Measurements from ENCODE around the gene MAN1C1. TPM values are rescaled to one million over a fixed set of nuclear protein-coding genes. Genes with fewer than 3 reads are reported as not detected.

Gene MAN1C1
- total and polyA plus RNA-seq, 7 donors, result 0.69 to 32.1 (median 12.8) TPM

DNA sequence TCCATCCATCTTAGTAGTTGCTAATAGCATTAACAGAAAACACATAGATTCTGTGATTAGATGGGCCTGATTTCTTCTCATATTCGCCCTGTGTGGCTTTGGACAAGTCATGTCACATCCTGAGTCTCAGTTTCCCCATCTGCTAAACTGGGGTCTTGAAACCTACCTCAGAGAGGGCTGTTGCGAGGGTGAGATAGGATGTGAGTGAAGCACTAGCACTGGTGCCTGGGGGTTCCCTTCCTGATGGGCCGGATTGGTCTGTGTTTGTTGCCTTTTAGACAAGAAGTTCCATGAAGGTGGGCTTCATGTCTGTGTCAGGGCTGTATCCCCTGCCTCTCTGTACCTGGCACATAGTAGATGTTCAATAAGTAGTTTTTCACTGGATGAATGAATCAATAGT lies 3.5 kb upstream of the MAN1C1 start:
- 88 to 93% methylated on average over 3 of the region's 3 CpGs for WGBS, 2 donors
- no peaks in the 10 kb centered on the region for H3K9me3 ChIP-seq
- no peak overlapping the region for H3K27ac ChIP-seq
- no peaks in the 10 kb centered on the region for H3K27me3 ChIP-seq
- intact Hi-C loops (cut with DNase I), result no loop called here
- no peaks in the 10 kb centered on the region for H3K36me3 ChIP-seq
- no peak for DNase-seq
- TF ChIP-seq POLR2A (IDR thresholded peaks at IDR 0.05), result no peak
- TF ChIP-seq, protein P1, sequence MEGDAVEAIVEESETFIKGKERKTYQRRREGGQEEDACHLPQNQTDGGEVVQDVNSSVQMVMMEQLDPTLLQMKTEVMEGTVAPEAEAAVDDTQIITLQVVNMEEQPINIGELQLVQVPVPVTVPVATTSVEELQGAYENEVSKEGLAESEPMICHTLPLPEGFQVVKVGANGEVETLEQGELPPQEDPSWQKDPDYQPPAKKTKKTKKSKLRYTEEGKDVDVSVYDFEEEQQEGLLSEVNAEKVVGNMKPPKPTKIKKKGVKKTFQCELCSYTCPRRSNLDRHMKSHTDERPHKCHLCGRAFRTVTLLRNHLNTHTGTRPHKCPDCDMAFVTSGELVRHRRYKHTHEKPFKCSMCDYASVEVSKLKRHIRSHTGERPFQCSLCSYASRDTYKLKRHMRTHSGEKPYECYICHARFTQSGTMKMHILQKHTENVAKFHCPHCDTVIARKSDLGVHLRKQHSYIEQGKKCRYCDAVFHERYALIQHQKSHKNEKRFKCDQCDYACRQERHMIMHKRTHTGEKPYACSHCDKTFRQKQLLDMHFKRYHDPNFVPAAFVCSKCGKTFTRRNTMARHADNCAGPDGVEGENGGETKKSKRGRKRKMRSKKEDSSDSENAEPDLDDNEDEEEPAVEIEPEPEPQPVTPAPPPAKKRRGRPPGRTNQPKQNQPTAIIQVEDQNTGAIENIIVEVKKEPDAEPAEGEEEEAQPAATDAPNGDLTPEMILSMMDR (IDR thresholded peaks at IDR 0.05), result no peak
- no peak for TF ChIP-seq POLR2AphosphoS5 (IDR thresholded peaks at IDR 0.05)
- no peak for TF ChIP-seq EP300 (IDR thresholded peaks at IDR 0.05)
- no peak overlapping the region for H3K4me3 ChIP-seq
- peaks cover 0 to 48% (median 36%) of the 10 kb centered on the region in 4 donors for H3K4me1 ChIP-seq

DNA sequence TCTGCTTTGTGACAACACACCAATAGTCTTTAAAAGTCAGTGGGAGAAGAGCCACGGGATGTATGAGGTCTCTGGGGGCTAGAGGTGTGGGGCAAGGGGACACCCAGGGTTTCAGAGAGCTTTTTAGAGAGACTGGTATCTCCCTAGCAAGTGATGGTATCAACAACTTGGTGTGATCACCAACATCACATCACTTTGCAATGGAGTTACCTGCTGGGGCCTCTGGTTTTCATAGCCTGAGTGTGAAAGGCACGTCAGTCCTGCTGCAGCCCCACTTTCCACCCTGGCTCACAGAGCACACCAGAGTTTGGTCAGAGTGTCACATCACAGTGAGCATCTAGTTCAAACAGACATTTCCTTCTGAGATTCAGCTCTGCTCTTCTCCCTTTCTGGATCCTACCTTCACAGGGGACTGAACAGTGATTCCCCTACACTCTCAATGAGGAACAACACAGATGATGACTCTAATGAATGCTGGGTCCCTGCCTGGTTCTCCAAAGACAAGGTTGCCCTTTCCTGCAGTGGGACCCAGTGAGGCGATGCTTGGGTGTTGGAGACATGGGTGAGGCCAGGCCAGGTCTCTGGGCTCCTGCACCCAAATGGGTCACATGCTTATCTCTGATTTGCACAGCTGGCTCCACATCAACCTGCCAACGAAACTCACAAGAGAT lies 2.0 kb upstream of the MAN1C1 start:
- H3K4me3 ChIP-seq, result no peak overlapping the region
- H3K36me3 ChIP-seq, result no peaks in the 10 kb centered on the region
- no peak for DNase-seq
- H3K27ac ChIP-seq, result peak overlapping the region in 3 of 4 donors; percentile 88 to 94 (median 89)
- no peaks in the 10 kb centered on the region for H3K27me3 ChIP-seq
- peaks cover 0 to 51% (median 46%) of the 10 kb centered on the region in 4 donors for H3K4me1 ChIP-seq
- 53 to 62% methylated on average over 4 of the region's 4 CpGs for WGBS, 2 donors
- TF ChIP-seq POLR2AphosphoS5 (IDR thresholded peaks at IDR 0.05), result no peak
- TF ChIP-seq, protein P1 (IDR thresholded peaks at IDR 0.05), result no peak
- no peak for TF ChIP-seq POLR2A (IDR thresholded peaks at IDR 0.05)
- TF ChIP-seq EP300 (IDR thresholded peaks at IDR 0.05), result no peak
- intact Hi-C loops (cut with DNase I), result loop anchor here (5.0 kb wide), 1 partner anchor 383 kb away; the partner anchor contains the start of gene PAFAH2
- H3K9me3 ChIP-seq, result no peaks in the 10 kb centered on the region

DNA sequence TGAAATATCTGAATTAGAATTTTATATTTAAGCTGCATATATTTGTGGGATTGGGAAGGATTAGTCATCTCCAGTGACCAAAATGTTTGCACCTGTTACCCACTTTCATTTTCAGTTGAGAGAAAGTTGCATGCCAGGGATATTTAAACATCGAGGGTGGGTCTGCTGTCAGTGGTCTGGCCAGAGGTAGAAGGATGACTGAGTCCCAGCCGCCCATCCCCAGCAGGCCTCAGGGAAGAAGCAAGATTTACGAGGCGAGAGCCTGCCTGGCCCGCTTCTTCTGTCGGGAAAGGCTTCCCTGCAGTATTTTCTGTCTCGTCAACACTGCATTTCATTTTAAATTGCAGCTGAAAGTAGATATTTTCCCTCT lies 1.4 kb upstream of the MAN1C1 start:
- TF ChIP-seq, protein P1 (IDR thresholded peaks at IDR 0.05), result no peak
- TF ChIP-seq POLR2A (IDR thresholded peaks at IDR 0.05) (no peak), POLR2AphosphoS5 (IDR thresholded peaks at IDR 0.05) (no peak), EP300 (IDR thresholded peaks at IDR 0.05) (no peak)
- Histone ChIP-seq H3K27ac (peak overlapping the region in 3 of 4 donors; percentile 88 to 94 (median 89)), H3K27me3 (no peaks in the 10 kb centered on the region), H3K9me3 (no peaks in the 10 kb centered on the region), H3K36me3 (no peaks in the 10 kb centered on the region), H3K4me3 (no peak overlapping the region), H3K4me1 (peaks cover 0 to 51% (median 46%) of the 10 kb centered on the region in 4 donors)
- no peak for DNase-seq
- intact Hi-C loops (cut with DNase I), result loop anchor here (5.0 kb wide), 1 partner anchor 382 kb away; the partner anchor contains the start of gene PAFAH2
- 21 to 58% methylated on average over 7 of the region's 7 CpGs for WGBS, 2 donors

DNA sequence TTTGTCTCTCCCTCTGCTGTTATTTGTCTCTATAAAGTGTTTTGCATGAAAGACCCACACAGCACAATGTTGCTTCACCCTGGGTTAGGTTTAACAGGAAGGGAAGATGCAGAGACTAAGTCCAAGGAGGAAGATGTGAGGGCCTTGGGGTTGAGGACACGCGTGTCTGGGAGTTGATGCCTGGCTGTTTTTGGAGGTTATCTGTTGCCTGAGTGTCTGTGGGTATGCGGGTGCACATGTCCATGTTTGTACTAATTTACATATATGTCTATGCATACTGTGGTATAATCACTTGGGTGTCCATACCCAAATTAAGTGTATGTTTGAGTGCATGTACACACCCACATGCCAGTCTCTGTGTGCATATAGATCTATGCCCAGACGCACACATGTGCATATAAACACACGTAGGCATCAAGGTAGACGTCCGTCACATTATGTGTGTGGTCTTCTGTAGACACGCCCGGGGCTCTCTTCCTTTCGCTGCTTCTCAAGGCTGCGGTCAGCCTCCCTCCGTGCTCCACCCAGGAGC lies 962 bp upstream of the MAN1C1 start:
- Histone ChIP-seq H3K4me3 (peak overlapping the region; percentile 44 to 98 (median 68)), H3K4me1 (peaks cover 0 to 51% (median 45%) of the 10 kb centered on the region in 4 donors), H3K9me3 (no peaks in the 10 kb centered on the region), H3K27ac (peak overlapping the region; percentile 88 to 94 (median 89)), H3K27me3 (no peaks in the 10 kb centered on the region), H3K36me3 (no peaks in the 10 kb centered on the region)
- TF ChIP-seq, protein P1 (IDR thresholded peaks at IDR 0.05), result no peak
- TF ChIP-seq EP300 (IDR thresholded peaks at IDR 0.05), result no peak
- no peak for DNase-seq
- WGBS, 2 donors, result 4 to 22% methylated on average over 12 of the region's 12 CpGs
- intact Hi-C loops (cut with DNase I), result loop anchor here (1.0 to 5.0 kb wide), 3 partner anchors 79 to 382 kb away; partner anchors contain the start of gene PAFAH2

All from sigmoid colon (tissue), 7 donors.